ENCODE measurements around the gene GCC2.
"Not testable (repeated sequence)": the region's sequence is repeated elsewhere in the genome, so short reads cannot be mapped to it uniquely, and the experiment has no call there.

The GCC2 gene

GRCh38 chr2:108448678-108449409 lies at the start of gene GCC2:
GCC2 (plus strand) TSS chr2:108449206; CDS start chr2:108449275, 69 bp downstream.
- peak; percentile 95 for DNase-seq

GRCh38 chr2:108399479-108399878 lies 49.5 kb upstream of the GCC2 start:
- no peak for DNase-seq

- no peak for DNase-seq
These were observed 47.2 kb upstream of the GCC2 start for GRCh38 chr2:108401800-108402199.

- DNase-seq = no peak
These were observed 45.5 kb upstream of the GCC2 start for GRCh38 chr2:108403494-108403893.

- no peak for DNase-seq
These were observed 44.1 kb upstream of the GCC2 start for GRCh38 chr2:108404784-108405397.

GRCh38 chr2:108407864-108408729 lies 40.9 kb upstream of the GCC2 start:
- DNase-seq = no peak

GRCh38 chr2:108409768-108410167 lies 39.2 kb upstream of the GCC2 start:
- no peak for DNase-seq

GRCh38 chr2:108412995-108413710 lies 35.9 kb upstream of the GCC2 start:
- DNase-seq = no peak

GRCh38 chr2:108413711-108414095 lies 35.3 kb upstream of the GCC2 start:
- no peak for DNase-seq

GRCh38 chr2:108414256-108414876 lies 34.6 kb upstream of the GCC2 start:
- no peak for DNase-seq

GRCh38 chr2:108414945-108415344 lies 34.1 kb upstream of the GCC2 start:
- DNase-seq = peak; percentile 5

- peak; percentile 49 for DNase-seq
These were observed 31.8 kb upstream of the GCC2 start for GRCh38 chr2:108417254-108417653.

- no peak for DNase-seq
These were observed 30.6 kb upstream of the GCC2 start for GRCh38 chr2:108418416-108418815.

GRCh38 chr2:108423067-108423466 lies 25.9 kb upstream of the GCC2 start:
- DNase-seq = no peak

GRCh38 chr2:108423502-108424251 lies 25.3 kb upstream of the GCC2 start:
- no peak for DNase-seq

- no peak for DNase-seq
These were observed 20.6 kb upstream of the GCC2 start for GRCh38 chr2:108428286-108429009.

GRCh38 chr2:108435578-108435977 lies 13.4 kb upstream of the GCC2 start:
- DNase-seq = not testable (repeated sequence)

- no peak for DNase-seq
These were observed 12.0 kb upstream of the GCC2 start for GRCh38 chr2:108436976-108437375.

GRCh38 chr2:108441712-108442111 lies 7.3 kb upstream of the GCC2 start:
- no peak for DNase-seq

- DNase-seq = no peak
These were observed 3.8 kb upstream of the GCC2 start for GRCh38 chr2:108444941-108445840.
